Stimulated activated CD8-positive, alpha-beta memory T cell treated with anti-CD3 and anti-CD28 coated beads, Interleukin-7, amount 100 ng/mL, for 24 hours (primary cell): Measurements from ENCODE around the gene KLHL8.
"Not testable (repeated sequence)": the region's sequence is repeated elsewhere in the genome, so short reads cannot be mapped to it uniquely, and the experiment has no call there.

ENCODE experiments used
- DNase-seq: peaks from one replicate; pipeline ENCODE4 v3.0.0-alpha.2; 2020; ENCODE audit warnings: low read depth

Gene KLHL8

GRCh38 chr4:87179751-87180150, 40.7 kb downstream of the KLHL8 start:
- DNase-seq: no peak

- no peak for DNase-seq
Observed at GRCh38 chr4:87174672-87175071, 45.7 kb downstream of the KLHL8 start.

GRCh38 chr4:87171944-87172343, 48.5 kb downstream of the KLHL8 start:
- DNase-seq: no peak

GRCh38 chr4:87166296-87166854, 54.0 kb downstream of the KLHL8 start:
- no peak for DNase-seq

- DNase-seq: no peak
Observed at GRCh38 chr4:87165892-87166291, 54.5 kb downstream of the KLHL8 start.

- DNase-seq: no peak
Observed at GRCh38 chr4:87153078-87153870, 67.1 kb downstream of the KLHL8 start.

- DNase-seq: no peak
Observed at GRCh38 chr4:87152310-87153041, 67.9 kb downstream of the KLHL8 start.

- DNase-seq: no peak
Observed at GRCh38 chr4:87151730-87152129, 68.7 kb downstream of the KLHL8 start.

GRCh38 chr4:87150498-87151261, 69.7 kb downstream of the KLHL8 start:
- no peak for DNase-seq

- no peak for DNase-seq
Observed at GRCh38 chr4:87147116-87147515, 73.3 kb downstream of the KLHL8 start.

- DNase-seq: not testable (repeated sequence)
Observed at GRCh38 chr4:87145934-87146333, 74.5 kb downstream of the KLHL8 start.

- DNase-seq: no peak
Observed at GRCh38 chr4:87144356-87144755, 76.1 kb downstream of the KLHL8 start.

GRCh38 chr4:87141428-87141827, 79.0 kb downstream of the KLHL8 start:
- DNase-seq: no peak

GRCh38 chr4:87134122-87134521, 86.3 kb downstream of the KLHL8 start:
- no peak for DNase-seq

GRCh38 chr4:87133183-87133582, 87.2 kb downstream of the KLHL8 start:
- DNase-seq: no peak

GRCh38 chr4:87132035-87132434, 88.4 kb downstream of the KLHL8 start:
- no peak for DNase-seq

GRCh38 chr4:87130985-87131703, 89.3 kb downstream of the KLHL8 start:
- no peak for DNase-seq

- no peak for DNase-seq
Observed at GRCh38 chr4:87129681-87130080, 90.7 kb downstream of the KLHL8 start.

- no peak for DNase-seq
Observed at GRCh38 chr4:87128006-87128705, 92.3 kb downstream of the KLHL8 start.

GRCh38 chr4:87126056-87126455, 94.4 kb downstream of the KLHL8 start:
- DNase-seq: no peak

- DNase-seq: no peak
Observed at GRCh38 chr4:87122252-87122651, 98.2 kb downstream of the KLHL8 start.
